PFSK-1 (cell line): ENCODE measurements around the gene MLPH.

Source experiments
- POLR2AphosphoS5 ChIP-seq: IDR thresholded peaks from 2 replicates; pipeline ENCODE4 v1.6.1; 2012; ENCODE audit warnings: low read depth, mild to moderate bottlenecking, control low read depth, low read length, moderate library complexity
- SIN3A ChIP-seq: IDR thresholded peaks from 2 replicates; pipeline ENCODE4 v1.6.1; 2012; ENCODE audit warnings: mild to moderate bottlenecking, low read length, moderate library complexity, borderline replicate concordance; ENCODE audit not compliant: insufficient read depth
- TF ChIP-seq, protein P1 (sequence below), 2 experiments: IDR thresholded peaks; 2 replicates each; pipeline versions ENCODE4 v1.6.1 to v1.8.0; 2011 to 2012; ENCODE audit warnings: low read depth in 2 of 2, low read length in 2 of 2, control low read depth in 1 of 2, inconsistent platforms in 1 of 2, mild to moderate bottlenecking in 1 of 2, moderate library complexity in 1 of 2; ENCODE audit not compliant: insufficient read depth in 1 of 2

- TF ChIP-seq, protein P1, sequence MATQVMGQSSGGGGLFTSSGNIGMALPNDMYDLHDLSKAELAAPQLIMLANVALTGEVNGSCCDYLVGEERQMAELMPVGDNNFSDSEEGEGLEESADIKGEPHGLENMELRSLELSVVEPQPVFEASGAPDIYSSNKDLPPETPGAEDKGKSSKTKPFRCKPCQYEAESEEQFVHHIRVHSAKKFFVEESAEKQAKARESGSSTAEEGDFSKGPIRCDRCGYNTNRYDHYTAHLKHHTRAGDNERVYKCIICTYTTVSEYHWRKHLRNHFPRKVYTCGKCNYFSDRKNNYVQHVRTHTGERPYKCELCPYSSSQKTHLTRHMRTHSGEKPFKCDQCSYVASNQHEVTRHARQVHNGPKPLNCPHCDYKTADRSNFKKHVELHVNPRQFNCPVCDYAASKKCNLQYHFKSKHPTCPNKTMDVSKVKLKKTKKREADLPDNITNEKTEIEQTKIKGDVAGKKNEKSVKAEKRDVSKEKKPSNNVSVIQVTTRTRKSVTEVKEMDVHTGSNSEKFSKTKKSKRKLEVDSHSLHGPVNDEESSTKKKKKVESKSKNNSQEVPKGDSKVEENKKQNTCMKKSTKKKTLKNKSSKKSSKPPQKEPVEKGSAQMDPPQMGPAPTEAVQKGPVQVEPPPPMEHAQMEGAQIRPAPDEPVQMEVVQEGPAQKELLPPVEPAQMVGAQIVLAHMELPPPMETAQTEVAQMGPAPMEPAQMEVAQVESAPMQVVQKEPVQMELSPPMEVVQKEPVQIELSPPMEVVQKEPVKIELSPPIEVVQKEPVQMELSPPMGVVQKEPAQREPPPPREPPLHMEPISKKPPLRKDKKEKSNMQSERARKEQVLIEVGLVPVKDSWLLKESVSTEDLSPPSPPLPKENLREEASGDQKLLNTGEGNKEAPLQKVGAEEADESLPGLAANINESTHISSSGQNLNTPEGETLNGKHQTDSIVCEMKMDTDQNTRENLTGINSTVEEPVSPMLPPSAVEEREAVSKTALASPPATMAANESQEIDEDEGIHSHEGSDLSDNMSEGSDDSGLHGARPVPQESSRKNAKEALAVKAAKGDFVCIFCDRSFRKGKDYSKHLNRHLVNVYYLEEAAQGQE (IDR thresholded peaks at IDR 0.05; ENCODE audit: insufficient read depth in 1 of 2, low read depth in 2 of 2, low read length in 2 of 2): no peak
- TF ChIP-seq SIN3A (no peak), POLR2AphosphoS5 (no peak)
Measured at GRCh38 chr2:237517990-237518389, 30.9 kb downstream of the MLPH start.
